ENCODE measurements around the gene SMIM33. TPM values are rescaled to one million over a fixed set of nuclear protein-coding genes. Genes with fewer than 3 reads are reported as not detected.

SMIM33 gene
- total and polyA plus RNA-seq, 2 donors (not counting 1 experiment from before 2014, with no cell fraction given), result not detected

DNA sequence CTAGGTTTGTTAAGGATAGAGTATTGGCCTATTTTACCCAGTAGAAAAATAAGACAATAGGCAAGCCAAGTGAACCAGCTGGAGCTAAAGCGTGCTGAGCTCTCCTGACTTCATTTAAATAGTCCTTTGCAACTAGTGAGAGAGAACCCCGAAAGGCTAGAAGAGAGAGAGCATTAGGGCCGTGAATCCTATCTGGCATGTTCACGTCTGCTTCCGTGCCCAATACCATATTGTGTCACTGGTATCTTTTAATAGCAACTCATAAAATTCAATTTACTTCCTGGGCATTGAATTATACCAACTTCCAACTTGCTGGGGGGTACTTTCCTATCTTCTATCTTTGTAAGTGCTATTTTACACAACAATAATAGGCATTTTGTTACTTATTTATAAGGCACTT lies 45.3 kb upstream of the SMIM33 start:
- H3K79me2 ChIP-seq (ENCODE audit: control insufficient read depth, insufficient read depth, low read length), result no peaks in the 10 kb centered on the region
- no peaks in the 10 kb centered on the region for H3K9me3 ChIP-seq (ENCODE audit: control extremely low read depth in 1 of 3, control insufficient read depth in 2 of 3, insufficient read depth in 1 of 3, low read length in 2 of 3)
- H2AFZ ChIP-seq (ENCODE audit: insufficient read depth, low read depth, low read length, poor library complexity, severe bottlenecking), result no peak overlapping the region
- H3K9ac ChIP-seq (ENCODE audit: low read length), result no peak overlapping the region
- no peak overlapping the region for H3K4me3 ChIP-seq (ENCODE audit: control extremely low read depth in 1 of 5, extremely low read depth in 1 of 5, insufficient read depth in 1 of 5, low read depth in 2 of 5, low read length in 4 of 5)
- H3K27ac ChIP-seq (ENCODE audit: low read length in 2 of 2), result no peak overlapping the region
- Mint-ChIP-seq H3K4me3 (no peak overlapping the region), H3K27ac (no peak overlapping the region), H3K27me3 (no peaks in the 10 kb centered on the region), H3K4me1 (peaks cover 2% of the 10 kb centered on the region), H3K9me3 (ENCODE audit: insufficient read depth) (no peaks in the 10 kb centered on the region)
- CTCF ChIA-PET, result interaction anchor here (1.0 to 8.0 kb wide), 3 partner anchors 15 to 90 kb away, joined by 3 to 168 read pairs (median 4); no protein-coding TSS in a partner anchor
- no peak for TF ChIP-seq EZH2 (IDR thresholded peaks at IDR 0.05; ENCODE audit: borderline replicate concordance, insufficient read depth, low read depth, low read length, poor library complexity, severe bottlenecking)
- TF ChIP-seq, protein P1, sequence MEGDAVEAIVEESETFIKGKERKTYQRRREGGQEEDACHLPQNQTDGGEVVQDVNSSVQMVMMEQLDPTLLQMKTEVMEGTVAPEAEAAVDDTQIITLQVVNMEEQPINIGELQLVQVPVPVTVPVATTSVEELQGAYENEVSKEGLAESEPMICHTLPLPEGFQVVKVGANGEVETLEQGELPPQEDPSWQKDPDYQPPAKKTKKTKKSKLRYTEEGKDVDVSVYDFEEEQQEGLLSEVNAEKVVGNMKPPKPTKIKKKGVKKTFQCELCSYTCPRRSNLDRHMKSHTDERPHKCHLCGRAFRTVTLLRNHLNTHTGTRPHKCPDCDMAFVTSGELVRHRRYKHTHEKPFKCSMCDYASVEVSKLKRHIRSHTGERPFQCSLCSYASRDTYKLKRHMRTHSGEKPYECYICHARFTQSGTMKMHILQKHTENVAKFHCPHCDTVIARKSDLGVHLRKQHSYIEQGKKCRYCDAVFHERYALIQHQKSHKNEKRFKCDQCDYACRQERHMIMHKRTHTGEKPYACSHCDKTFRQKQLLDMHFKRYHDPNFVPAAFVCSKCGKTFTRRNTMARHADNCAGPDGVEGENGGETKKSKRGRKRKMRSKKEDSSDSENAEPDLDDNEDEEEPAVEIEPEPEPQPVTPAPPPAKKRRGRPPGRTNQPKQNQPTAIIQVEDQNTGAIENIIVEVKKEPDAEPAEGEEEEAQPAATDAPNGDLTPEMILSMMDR (IDR thresholded peaks at IDR 0.05), result no peak
- H3K36me3 ChIP-seq (replicated peaks in 1 of 2; ENCODE audit: control extremely low read depth in 1 of 2, control insufficient read depth in 1 of 2, extremely low read depth in 1 of 2, insufficient read depth in 2 of 2, low read length in 1 of 2), result peaks cover 0 to 8% of the 10 kb centered on the region in 2 experiments
- no peak for ATAC-seq (ENCODE audit: low read depth)
- intact Hi-C loops (cut with micrococcal nuclease), result no loop called here
- DNase-seq, result no peak
- H4K20me1 ChIP-seq (ENCODE audit: control insufficient read depth, insufficient read depth, low read length, poor library complexity, severe bottlenecking), result no peaks in the 10 kb centered on the region
- no peak overlapping the region for H3K4me2 ChIP-seq (replicated peaks; ENCODE audit: low read depth, low read length, poor library complexity, severe bottlenecking)
- 90% methylated on average over 4 of the region's 5 CpGs for WGBS (ENCODE audit: insufficient coverage)
- POLR2A ChIA-PET, result no interaction called here
- H3K4me1 ChIP-seq (ENCODE audit: control insufficient read depth in 2 of 2, insufficient read depth in 2 of 2, low read length in 2 of 2), result no peaks in the 10 kb centered on the region
- no peaks in the 10 kb centered on the region for H3K27me3 ChIP-seq (replicated peaks in 1 of 4; ENCODE audit: control extremely low read depth in 1 of 4, control insufficient read depth in 3 of 4, insufficient read depth in 4 of 4, low read length in 3 of 4)

DNA sequence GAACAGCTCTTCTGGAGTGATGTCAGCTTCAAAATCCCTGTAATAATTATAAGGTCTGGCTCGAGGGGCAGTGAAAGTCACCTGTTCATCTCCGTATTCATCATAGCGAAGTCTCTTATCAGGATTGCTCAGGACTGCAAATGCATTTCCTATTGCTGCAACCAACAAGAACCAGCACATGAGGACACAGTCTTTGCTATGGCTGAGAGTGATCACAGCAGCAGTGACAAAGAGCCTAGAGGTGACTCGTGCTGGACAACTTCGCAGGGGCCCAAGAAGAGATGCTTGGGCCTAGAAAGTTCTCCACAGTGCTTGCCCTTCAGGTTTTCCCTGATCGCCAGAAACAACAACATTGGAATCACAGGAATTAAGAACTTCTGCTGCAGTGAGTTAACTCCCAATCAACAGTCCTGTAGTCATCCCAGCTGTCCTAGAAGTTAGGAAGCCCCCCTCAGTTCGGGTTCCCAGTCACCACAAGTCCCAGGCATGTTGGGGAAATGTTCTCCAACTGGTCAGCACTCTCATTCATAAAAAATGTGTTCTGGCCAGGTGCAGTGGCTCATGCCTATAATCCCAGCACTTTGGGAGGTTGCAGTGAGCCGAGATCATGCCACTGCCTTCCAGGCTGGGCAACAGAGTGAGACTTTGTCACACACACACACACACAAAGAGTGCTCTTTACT lies 44.5 kb upstream of the SMIM33 start:
- no peak overlapping the region for H3K4me3 ChIP-seq (ENCODE audit: control extremely low read depth in 1 of 5, extremely low read depth in 1 of 5, insufficient read depth in 1 of 5, low read depth in 2 of 5, low read length in 4 of 5)
- H2AFZ ChIP-seq (ENCODE audit: insufficient read depth, low read depth, low read length, poor library complexity, severe bottlenecking), result no peak overlapping the region

More for the DNA sequence above, 44.5 kb upstream of the SMIM33 start:
- Mint-ChIP-seq H3K27ac (no peak overlapping the region), H3K4me3 (no peak overlapping the region), H3K9me3 (ENCODE audit: insufficient read depth) (no peaks in the 10 kb centered on the region), H3K4me1 (peaks cover 2% of the 10 kb centered on the region), H3K27me3 (no peaks in the 10 kb centered on the region)
- Histone ChIP-seq H3K4me1 (ENCODE audit: control insufficient read depth in 2 of 2, insufficient read depth in 2 of 2, low read length in 2 of 2) (no peaks in the 10 kb centered on the region), H4K20me1 (ENCODE audit: control insufficient read depth, insufficient read depth, low read length, poor library complexity, severe bottlenecking) (no peaks in the 10 kb centered on the region), H3K79me2 (ENCODE audit: control insufficient read depth, insufficient read depth, low read length) (no peaks in the 10 kb centered on the region), H3K9ac (ENCODE audit: low read length) (no peak overlapping the region), H3K4me2 (replicated peaks; ENCODE audit: low read depth, low read length, poor library complexity, severe bottlenecking) (no peak overlapping the region), H3K27me3 (replicated peaks in 1 of 4; ENCODE audit: control extremely low read depth in 1 of 4, control insufficient read depth in 3 of 4, insufficient read depth in 4 of 4, low read length in 3 of 4) (no peaks in the 10 kb centered on the region), H3K27ac (ENCODE audit: low read length in 2 of 2) (no peak overlapping the region), H3K9me3 (ENCODE audit: control extremely low read depth in 1 of 3, control insufficient read depth in 2 of 3, insufficient read depth in 1 of 3, low read length in 2 of 3) (no peaks in the 10 kb centered on the region), H3K36me3 (replicated peaks in 1 of 2; ENCODE audit: control extremely low read depth in 1 of 2, control insufficient read depth in 1 of 2, extremely low read depth in 1 of 2, insufficient read depth in 2 of 2, low read length in 1 of 2) (peaks cover 0 to 8% of the 10 kb centered on the region in 2 experiments)
- ChIA-PET POLR2A (no interaction called here), CTCF (interaction anchor here (1.0 kb wide), 2 partner anchors 16 to 86 kb away, joined by 3 to 4 read pairs; no protein-coding TSS in a partner anchor)
- DNase-seq (no peak), ATAC-seq (ENCODE audit: low read depth) (no peak)
- intact Hi-C loops (cut with micrococcal nuclease), result no loop called here
- no peak for TF ChIP-seq EZH2 (IDR thresholded peaks at IDR 0.05; ENCODE audit: borderline replicate concordance, insufficient read depth, low read depth, low read length, poor library complexity, severe bottlenecking)
- TF ChIP-seq, protein P1 (IDR thresholded peaks at IDR 0.05), result no peak
- 87% methylated on average over 7 of the region's 8 CpGs for WGBS (ENCODE audit: insufficient coverage)

Measured in B cell (primary cell).